22Rv1 (cell line): Measurements from ENCODE around the gene RS1.

Source experiments
- H3K27ac ChIP-seq: fragments of 450-650 bp; 2 replicates; pipeline ENCODE4 v1.5.1; 2017
- CTCF ChIP-seq: fragments of 450-650 bp; IDR thresholded peaks from 2 replicates; pipeline ENCODE4 v1.5.1; 2017; ENCODE audit warnings: mild to moderate bottlenecking
- ZFX ChIP-seq: fragments of 450-650 bp; IDR thresholded peaks from 2 replicates; pipeline ENCODE4 v1.6.1; 2017; ENCODE audit warnings: antibody characterized with exemption, borderline replicate concordance

The RS1 gene

GRCh38 chrX:18624599-18624998 lies 47.3 kb downstream of the RS1 start:
- H3K27ac ChIP-seq = no peak overlapping the region
- TF ChIP-seq CTCF (no peak), ZFX (no peak)

GRCh38 chrX:18620349-18620748 lies 51.6 kb downstream of the RS1 start:
- TF ChIP-seq CTCF (no peak), ZFX (no peak)
- H3K27ac ChIP-seq = no peak overlapping the region

GRCh38 chrX:18619288-18619687 lies 52.6 kb downstream of the RS1 start:
- H3K27ac ChIP-seq = no peak overlapping the region
- TF ChIP-seq CTCF (no peak), ZFX (no peak)

GRCh38 chrX:18617407-18617750 lies 54.5 kb downstream of the RS1 start:
- no peak overlapping the region for H3K27ac ChIP-seq
- no peak for TF ChIP-seq ZFX
- TF ChIP-seq CTCF = no peak

- TF ChIP-seq ZFX = no peak
- no peak for TF ChIP-seq CTCF
- no peak overlapping the region for H3K27ac ChIP-seq
Observed at GRCh38 chrX:18616688-18617406, 55.1 kb downstream of the RS1 start.

GRCh38 chrX:18613930-18614639 lies 57.8 kb downstream of the RS1 start:
- TF ChIP-seq CTCF (no peak), ZFX (no peak)
- no peak overlapping the region for H3K27ac ChIP-seq

- H3K27ac ChIP-seq = no peak overlapping the region
- TF ChIP-seq ZFX = no peak
Observed at GRCh38 chrX:18607966-18608365, 63.9 kb downstream of the RS1 start.
